K562 (cell line): ENCODE results near the gene CARMIL3. TPM values are rescaled to one million over a fixed set of nuclear protein-coding genes. Genes with fewer than 3 reads are reported as not detected.

Experiments
- ADNP ChIP-seq: fragments of 200-800 bp; sonication (Bioruptor generic); IDR thresholded peaks from 2 replicates; pipeline ENCODE4 v1.6.1; 2016; ENCODE audit warnings: missing genetic modification characterization, missing compliant biosample characterization
- CHCHD3 ChIP-seq: fragments of 250-450 bp; sonication (Bioruptor Pico); IDR thresholded peaks from 2 replicates; pipeline ENCODE4 v2.1.2; 2022; ENCODE audit warnings: mild to moderate bottlenecking
- FOXK2 ChIP-seq, 2 experiments: fragments of 450-650 bp; IDR thresholded peaks in 1 of 2; conservative IDR thresholded peaks in 1 of 2; 2 replicates each; pipeline ENCODE4 v1.6.1; 2016; ENCODE audit warnings: low read depth in 2 of 2, mild to moderate bottlenecking in 1 of 2
- HDGF ChIP-seq: fragments of 450-650 bp; IDR thresholded peaks from 2 replicates; pipeline ENCODE4 v1.6.1; 2016
- KLF6 ChIP-seq: fragments of 250-450 bp; sonication (Bioruptor Pico); IDR thresholded peaks from 2 replicates; pipeline ENCODE4 v1.4.0; 2020; ENCODE audit warnings: mild to moderate bottlenecking, moderate library complexity, borderline replicate concordance
- MCM2 ChIP-seq: fragments of 450-650 bp; IDR thresholded peaks from 2 replicates; pipeline ENCODE4 v1.6.1; 2017; ENCODE audit warnings: low read depth, mild to moderate bottlenecking
- MYC ChIP-seq, 2 experiments: fragments of 250-450 bp in 1 of 2; sonication (Bioruptor Pico) in 1 of 2; IDR thresholded peaks; 2 replicates each; pipeline versions ENCODE4 v1.5.1 to v1.6.1; 2012 to 2021; ENCODE audit warnings: low read depth in 2 of 2, borderline replicate concordance in 1 of 2, improper control_type of control experiment in 1 of 2, low read length in 1 of 2, mild to moderate bottlenecking in 1 of 2, moderate library complexity in 1 of 2
- NELFE ChIP-seq: IDR thresholded peaks from 2 replicates; pipeline ENCODE4 v1.6.1; 2011; ENCODE audit warnings: mild to moderate bottlenecking; ENCODE audit not compliant: insufficient read depth, insufficient read length
- NR2C1 ChIP-seq, 2 experiments: fragments of 450-650 bp; IDR thresholded peaks; 2 replicates each; pipeline ENCODE4 v1.6.1; 2017; ENCODE audit warnings: mild to moderate bottlenecking in 2 of 2, antibody characterized with exemption in 1 of 2, inconsistent platforms in 1 of 2, missing compliant biosample characterization in 1 of 2, missing genetic modification characterization in 1 of 2
- RFX5 ChIP-seq: IDR thresholded peaks from 2 replicates; pipeline ENCODE4 v1.6.1; 2011; ENCODE audit warnings: low read depth, mild to moderate bottlenecking, improper control_type of control experiment, low read length
- SOX6 ChIP-seq: fragments of 450-650 bp; IDR thresholded peaks from 2 replicates; pipeline ENCODE4 v1.6.1; 2014; ENCODE audit warnings: mild to moderate bottlenecking
- TAF9B ChIP-seq: fragments of 450-650 bp; IDR thresholded peaks from 2 replicates; pipeline ENCODE4 v1.6.1; 2018; ENCODE audit warnings: mild to moderate bottlenecking; ENCODE audit not compliant: partially characterized antibody
- TARDBP ChIP-seq: fragments of 450-650 bp; IDR thresholded peaks from 2 replicates; pipeline ENCODE4 v1.6.1; 2016
- XRCC4 ChIP-seq: IDR thresholded peaks from one replicate; pipeline ENCODE4 v1.6.1; 2011; ENCODE audit not compliant: insufficient read depth, insufficient read length; ENCODE audit errors: extremely low read depth
- ZKSCAN3 ChIP-seq: fragments of 250-450 bp; sonication (Bioruptor Pico); IDR thresholded peaks from 2 replicates; pipeline ENCODE4 v1.4.0; 2020
- ZNF23 ChIP-seq: fragments of 250-450 bp; sonication (Bioruptor Pico); IDR thresholded peaks from 2 replicates; pipeline ENCODE4 v1.4.0; 2020; ENCODE audit warnings: mild to moderate bottlenecking
- ZNF324 ChIP-seq: fragments of 250-450 bp; sonication (Bioruptor Pico); IDR thresholded peaks from 2 replicates; pipeline ENCODE4 v1.4.0; 2020; ENCODE audit warnings: mild to moderate bottlenecking
- ZNF408 ChIP-seq: fragments of 250-450 bp; sonication (Bioruptor Pico); IDR thresholded peaks from 2 replicates; pipeline ENCODE4 v1.4.0; 2020; ENCODE audit warnings: low read depth, mild to moderate bottlenecking, moderate library complexity
- ZNF431 ChIP-seq: sonication (generic); formaldehyde crosslinking; IDR thresholded peaks from 2 replicates; pipeline ENCODE4 v1.8.0; 2022; ENCODE audit warnings: mild to moderate bottlenecking, missing genetic modification reagents
- ZNF830 ChIP-seq: fragments of 250-450 bp; sonication (Bioruptor Pico); IDR thresholded peaks from 2 replicates; pipeline ENCODE4 v1.5.0; 2021; ENCODE audit warnings: mild to moderate bottlenecking
- polyA plus RNA-seq, 8 experiments: library from polyadenylated mRNA; depleted of rRNA in 4 of 8; stranded (reverse) in 5 of 8; unstranded in 3 of 8; fragments of >200 nt; fragmentation: Nextera tagmentation in 2 of 8; fragmentation: Illumina TruSeq in 1 of 8; extraction: Ambion mirVana in 2 of 8; extraction: Trizol in 1 of 8; gene quantifications; 2 replicates each; pipeline versions ENCODE4 v1.2.1 to v1.2.3, GENCODE V29; 2011 to 2014; ENCODE audit warnings: inconsistent platforms in 1 of 8, missing spikeins in 1 of 8
- total RNA-seq, 7 experiments: library from RNA; depleted of rRNA in 6 of 7; stranded (reverse); fragments of >200 nt in 6 of 7; fragmentation: Illumina TruSeq in 2 of 7; extraction: Trizol in 2 of 7; gene quantifications; 2 replicates each; pipeline versions ENCODE4 v1.2.1 to v1.2.3, GENCODE V29; 2011 to 2021; ENCODE audit warnings: low replicate concordance in 1 of 7
- TF ChIP-seq, protein P1 (sequence below): fragments of 450-650 bp; formaldehyde crosslinking; conservative IDR thresholded peaks from 2 replicates; pipeline ENCODE4 v1.4.0; 2022; ENCODE audit warnings: mild to moderate bottlenecking, missing genetic modification characterization
- TF ChIP-seq, protein P2 (sequence below): sonication (generic); formaldehyde crosslinking; IDR thresholded peaks from 2 replicates; pipeline ENCODE4 v1.5.0; 2020; ENCODE audit warnings: missing genetic modification reagents
- TF ChIP-seq, protein P3 (sequence below): sonication (generic); formaldehyde crosslinking; IDR thresholded peaks from 2 replicates; pipeline ENCODE4 v1.8.0; 2022; ENCODE audit warnings: mild to moderate bottlenecking, missing genetic modification reagents, borderline replicate concordance
- TF ChIP-seq, protein P4 (sequence below): fragments of 450-650 bp; IDR thresholded peaks from 2 replicates; pipeline ENCODE4 v1.6.1; 2017; ENCODE audit warnings: mild to moderate bottlenecking, moderate library complexity

The CARMIL3 gene
- total and polyA plus RNA-seq, 9 of the 15 experiments (the other 6 are each of a cell fraction or from before 2014, with no cell fraction given): 0.01 to 0.11 (median 0.05) TPM; not detected in 5

DNA sequence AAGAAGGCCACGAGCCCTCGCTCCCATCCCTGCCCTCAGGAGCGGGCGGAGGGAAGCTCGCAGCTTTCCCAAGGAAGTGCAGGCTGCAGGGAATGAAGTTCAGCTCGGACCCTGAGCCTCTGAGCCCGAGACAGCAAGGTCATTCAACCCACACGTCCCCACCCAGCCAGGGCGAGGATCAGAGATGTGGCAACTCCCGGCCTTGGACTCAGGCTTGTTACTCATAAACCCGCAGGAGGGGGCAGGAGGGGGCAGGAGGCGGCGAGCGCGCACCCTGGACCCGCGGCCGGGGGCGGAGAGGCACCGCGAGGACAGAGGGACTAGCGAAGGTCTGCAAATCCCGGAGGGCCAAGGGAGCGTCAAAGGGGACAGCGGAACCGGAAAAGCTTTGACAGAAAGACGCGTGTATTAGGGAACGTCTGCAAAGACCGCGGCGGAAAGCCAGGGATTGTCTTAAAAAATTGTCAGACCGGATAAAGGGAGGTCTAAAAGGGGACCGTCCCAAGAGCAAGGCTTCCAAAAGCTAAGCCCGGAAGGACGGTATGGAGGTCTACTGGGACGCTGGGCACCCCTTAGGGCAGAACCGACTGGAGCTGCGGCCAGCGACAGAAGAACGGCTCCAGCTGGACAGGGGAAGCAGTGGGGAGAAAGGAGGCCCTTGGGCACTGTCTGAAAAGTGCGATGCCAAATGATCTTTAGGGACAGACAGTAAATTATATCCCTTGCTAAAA is 62.2 kb downstream of the CARMIL3 start (continued):
- no peak for TF ChIP-seq NELFE
- TF ChIP-seq XRCC4: no peak
- TF ChIP-seq, protein P1, sequence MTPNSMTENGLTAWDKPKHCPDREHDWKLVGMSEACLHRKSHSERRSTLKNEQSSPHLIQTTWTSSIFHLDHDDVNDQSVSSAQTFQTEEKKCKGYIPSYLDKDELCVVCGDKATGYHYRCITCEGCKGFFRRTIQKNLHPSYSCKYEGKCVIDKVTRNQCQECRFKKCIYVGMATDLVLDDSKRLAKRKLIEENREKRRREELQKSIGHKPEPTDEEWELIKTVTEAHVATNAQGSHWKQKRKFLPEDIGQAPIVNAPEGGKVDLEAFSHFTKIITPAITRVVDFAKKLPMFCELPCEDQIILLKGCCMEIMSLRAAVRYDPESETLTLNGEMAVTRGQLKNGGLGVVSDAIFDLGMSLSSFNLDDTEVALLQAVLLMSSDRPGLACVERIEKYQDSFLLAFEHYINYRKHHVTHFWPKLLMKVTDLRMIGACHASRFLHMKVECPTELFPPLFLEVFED (CRISPR knock-in tag): 0 out of 2 replicates have a peak, but pooled peaks have one; percentile 31
- 0 out of 2 replicates have a peak, but pooled peaks have one; percentile 13 for TF ChIP-seq KLF6 (CRISPR knock-in tag)
- TF ChIP-seq HDGF: no peak; the same call in 1 of the 2 replicates
- no peak for TF ChIP-seq TAF9B
- peak; percentile 43 to 50; a peak in 2 of 4 replicates for TF ChIP-seq FOXK2 (conservative IDR thresholded peaks at IDR 0.05 in 1 of 2, IDR thresholded peaks at IDR 0.05 in 1 of 2; ENCODE audit: low read depth in 2 of 2)
- TF ChIP-seq CHCHD3 (CRISPR knock-in tag): no peak
- no peak for TF ChIP-seq ZNF431 (CRISPR knock-in tag)
- no peak for TF ChIP-seq NR2C1 (IDR thresholded peaks at IDR 0.05)
- TF ChIP-seq NR2C1 (tag; IDR thresholded peaks at IDR 0.05): no peak
- no peak for TF ChIP-seq SOX6
- no peak for TF ChIP-seq ZNF23 (CRISPR knock-in tag)
- TF ChIP-seq MCM2: no peak
- no peak for TF ChIP-seq ADNP (tag)
- TF ChIP-seq ZNF324 (CRISPR knock-in tag): no peak
- TF ChIP-seq ZKSCAN3 (CRISPR knock-in tag): no peak
- no peak for TF ChIP-seq ZNF408 (CRISPR knock-in tag)
- TF ChIP-seq, protein P2, sequence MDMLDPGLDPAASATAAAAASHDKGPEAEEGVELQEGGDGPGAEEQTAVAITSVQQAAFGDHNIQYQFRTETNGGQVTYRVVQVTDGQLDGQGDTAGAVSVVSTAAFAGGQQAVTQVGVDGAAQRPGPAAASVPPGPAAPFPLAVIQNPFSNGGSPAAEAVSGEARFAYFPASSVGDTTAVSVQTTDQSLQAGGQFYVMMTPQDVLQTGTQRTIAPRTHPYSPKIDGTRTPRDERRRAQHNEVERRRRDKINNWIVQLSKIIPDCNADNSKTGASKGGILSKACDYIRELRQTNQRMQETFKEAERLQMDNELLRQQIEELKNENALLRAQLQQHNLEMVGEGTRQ (CRISPR knock-in tag): no peak
- no peak for TF ChIP-seq MYC (IDR thresholded peaks at IDR 0.05; ENCODE audit: low read depth, low read length)
- TF ChIP-seq MYC (CRISPR knock-in tag; IDR thresholded peaks at IDR 0.05; ENCODE audit: borderline replicate concordance, low read depth): no peak
- TF ChIP-seq, protein P3, sequence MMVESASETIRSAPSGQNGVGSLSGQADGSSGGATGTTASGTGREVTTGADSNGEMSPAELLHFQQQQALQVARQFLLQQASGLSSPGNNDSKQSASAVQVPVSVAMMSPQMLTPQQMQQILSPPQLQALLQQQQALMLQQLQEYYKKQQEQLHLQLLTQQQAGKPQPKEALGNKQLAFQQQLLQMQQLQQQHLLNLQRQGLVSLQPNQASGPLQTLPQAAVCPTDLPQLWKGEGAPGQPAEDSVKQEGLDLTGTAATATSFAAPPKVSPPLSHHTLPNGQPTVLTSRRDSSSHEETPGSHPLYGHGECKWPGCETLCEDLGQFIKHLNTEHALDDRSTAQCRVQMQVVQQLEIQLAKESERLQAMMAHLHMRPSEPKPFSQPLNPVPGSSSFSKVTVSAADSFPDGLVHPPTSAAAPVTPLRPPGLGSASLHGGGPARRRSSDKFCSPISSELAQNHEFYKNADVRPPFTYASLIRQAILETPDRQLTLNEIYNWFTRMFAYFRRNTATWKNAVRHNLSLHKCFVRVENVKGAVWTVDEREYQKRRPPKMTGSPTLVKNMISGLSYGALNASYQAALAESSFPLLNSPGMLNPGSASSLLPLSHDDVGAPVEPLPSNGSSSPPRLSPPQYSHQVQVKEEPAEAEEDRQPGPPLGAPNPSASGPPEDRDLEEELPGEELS (CRISPR knock-in tag): no peak
- TF ChIP-seq TARDBP: no peak
- TF ChIP-seq ZNF830 (CRISPR knock-in tag): no peak
- TF ChIP-seq, protein P4, sequence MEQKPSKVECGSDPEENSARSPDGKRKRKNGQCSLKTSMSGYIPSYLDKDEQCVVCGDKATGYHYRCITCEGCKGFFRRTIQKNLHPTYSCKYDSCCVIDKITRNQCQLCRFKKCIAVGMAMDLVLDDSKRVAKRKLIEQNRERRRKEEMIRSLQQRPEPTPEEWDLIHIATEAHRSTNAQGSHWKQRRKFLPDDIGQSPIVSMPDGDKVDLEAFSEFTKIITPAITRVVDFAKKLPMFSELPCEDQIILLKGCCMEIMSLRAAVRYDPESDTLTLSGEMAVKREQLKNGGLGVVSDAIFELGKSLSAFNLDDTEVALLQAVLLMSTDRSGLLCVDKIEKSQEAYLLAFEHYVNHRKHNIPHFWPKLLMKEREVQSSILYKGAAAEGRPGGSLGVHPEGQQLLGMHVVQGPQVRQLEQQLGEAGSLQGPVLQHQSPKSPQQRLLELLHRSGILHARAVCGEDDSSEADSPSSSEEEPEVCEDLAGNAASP: no peak
- no peak for TF ChIP-seq RFX5
